NCI-H69 (cell line): Measurements from ENCODE around the gene CTIF.
A peak's percentile ranks its signal among the peaks of the same experiment; 100 is the strongest.
"Not testable (repeated sequence)": the region's sequence is repeated elsewhere in the genome, so short reads cannot be mapped to it uniquely, and the experiment has no call there.

ENCODE experiments used
- DNase-seq: peaks from one replicate; lab custom pipeline; 2025; lab: John Stamatoyannopoulos, UW

The CTIF gene

DNA sequence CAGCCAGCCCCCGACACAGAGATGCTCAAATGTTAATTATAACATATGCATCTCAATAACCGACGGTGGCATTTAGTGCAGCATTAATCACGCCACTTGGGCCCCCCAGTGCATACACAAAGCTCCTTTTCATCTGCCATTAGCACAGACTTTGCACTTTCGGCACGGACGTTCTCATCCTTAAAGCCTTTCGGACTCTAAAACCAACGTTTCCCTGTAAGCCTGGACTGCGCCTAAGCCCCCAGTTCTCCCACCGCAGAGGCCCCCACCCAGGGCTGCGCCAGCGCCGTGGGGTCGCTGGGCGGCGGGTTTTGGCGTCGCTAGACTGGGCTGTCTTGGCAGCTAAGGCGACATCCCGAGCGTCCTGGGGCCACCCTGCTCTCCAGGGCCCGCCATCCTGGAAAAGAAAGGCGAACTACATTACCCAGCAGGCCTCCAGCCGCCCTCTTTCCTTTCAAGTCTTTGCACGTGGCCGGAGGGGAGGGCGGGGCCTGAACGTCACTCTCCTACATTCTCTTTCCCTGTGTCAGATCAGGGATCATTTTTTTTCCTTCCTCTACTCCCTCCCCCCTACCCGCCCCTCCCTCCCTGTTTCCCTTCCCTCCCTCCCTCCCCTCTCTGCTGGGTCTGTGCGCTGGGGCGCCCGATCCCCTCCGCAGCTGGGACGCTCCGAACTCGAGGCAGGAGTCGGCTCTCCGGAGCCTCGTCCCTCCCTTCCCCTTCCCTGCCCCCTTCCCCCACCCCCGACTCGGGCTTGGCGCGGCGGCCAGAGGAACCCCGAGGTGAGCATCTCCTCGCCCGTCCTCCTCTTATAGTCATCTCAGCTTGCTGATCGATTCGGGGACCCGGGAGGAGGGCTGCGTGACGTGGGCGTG is at the start of gene CTIF:
Gene CTIF (plus strand): TSS at position 501 of the 875 bp plus-strand sequence. CDS start 80,535 bp downstream, outside the sequence.
- DNase-seq = peak; percentile 100

DNA sequence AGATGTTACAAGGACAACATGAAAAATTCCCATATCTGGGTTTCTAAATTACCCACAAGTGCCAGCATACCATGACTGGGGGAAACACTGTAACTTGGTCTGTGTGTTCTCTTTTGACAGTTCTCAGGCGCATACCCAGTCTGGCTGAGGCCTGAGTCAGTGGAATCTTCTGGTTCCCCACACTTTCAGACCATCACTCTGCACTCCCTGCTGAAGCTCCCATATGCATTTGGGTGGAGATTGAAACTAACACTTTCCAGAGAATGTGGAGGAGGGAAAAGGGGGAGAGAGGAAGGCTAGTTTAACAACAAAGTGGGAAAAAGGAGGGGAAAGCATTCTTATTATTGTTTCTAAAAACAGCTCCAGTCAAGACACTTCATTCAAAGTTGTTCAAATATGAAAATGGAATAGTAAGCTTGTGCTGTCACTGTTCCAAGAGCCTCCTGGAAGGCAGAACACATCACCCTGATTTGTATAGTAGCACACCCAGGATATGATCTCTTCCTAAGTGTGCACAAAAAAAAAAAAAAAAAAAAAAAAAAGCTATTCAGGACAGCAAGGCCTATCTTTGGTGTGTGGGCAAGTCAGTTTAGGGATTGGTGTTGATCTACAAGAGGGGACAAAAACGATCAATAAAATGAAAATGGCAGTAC is 48.1 kb upstream of the CTIF start:
- no peak for DNase-seq

GRCh38 chr18:48492880-48493279 is 46.0 kb upstream of the CTIF start:
- DNase-seq = no peak

DNA sequence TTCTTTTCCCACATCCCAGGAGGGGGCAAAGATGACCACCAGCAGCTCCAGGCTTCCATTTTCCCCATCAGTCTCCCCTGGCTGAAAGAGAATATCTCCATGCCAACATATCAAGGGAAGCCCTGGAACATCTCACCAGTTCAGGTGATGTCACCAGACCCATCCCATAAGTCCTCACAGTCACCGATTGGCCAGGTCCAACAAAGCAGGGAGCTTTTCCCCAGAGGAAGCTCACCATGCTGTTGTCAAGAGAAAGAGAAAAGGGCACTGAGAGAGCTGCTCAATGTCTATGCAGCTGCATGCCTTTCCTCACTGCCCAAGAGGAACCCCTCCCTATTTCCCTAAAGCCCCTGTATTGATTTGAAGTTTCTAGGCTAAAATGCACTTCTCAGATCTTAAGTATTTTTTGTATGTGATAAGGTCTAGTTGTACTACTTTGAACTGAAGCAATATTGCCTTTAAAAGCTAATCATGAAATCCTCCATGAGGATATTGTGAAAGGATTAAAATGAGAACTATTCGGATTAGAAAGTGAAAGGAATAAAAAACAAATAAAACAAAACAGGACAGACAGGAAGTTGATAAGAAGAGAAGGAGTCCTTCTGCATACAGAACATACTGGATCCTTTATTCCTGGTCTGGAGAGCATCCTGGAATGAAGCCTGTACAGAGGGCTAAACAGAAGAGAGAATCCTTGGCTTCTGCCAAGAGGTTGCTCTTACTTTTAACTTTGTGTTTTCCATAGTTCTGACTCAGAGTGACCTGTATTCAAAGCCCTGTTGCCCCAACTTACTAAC is 45.2 kb upstream of the CTIF start:
- peak; percentile 57 for DNase-seq

GRCh38 chr18:48497863-48498262 is 41.0 kb upstream of the CTIF start:
- DNase-seq = no peak

DNA sequence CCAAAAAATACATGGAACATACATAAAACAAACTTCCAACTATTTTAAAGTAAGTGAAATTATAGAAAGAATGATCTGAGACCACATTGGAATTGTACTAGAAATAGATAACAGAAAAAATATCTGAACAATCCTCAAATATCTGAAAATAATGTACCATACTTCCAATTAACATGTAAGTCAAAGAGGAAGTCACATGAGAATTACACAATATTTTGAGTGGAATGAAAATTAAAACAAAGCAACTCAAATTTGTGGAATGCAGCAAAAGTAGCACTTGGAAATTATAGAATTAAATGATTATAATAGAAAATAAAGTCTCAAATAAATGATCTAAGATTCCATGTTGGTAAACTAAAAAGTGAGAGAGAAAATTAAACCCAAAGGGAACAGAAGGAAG is 38.3 kb upstream of the CTIF start:
- no peak for DNase-seq

- no peak for DNase-seq
These were observed 35.9 kb upstream of the CTIF start for GRCh38 chr18:48502906-48503305.

- no peak for DNase-seq
These were observed 34.0 kb upstream of the CTIF start for GRCh38 chr18:48504819-48505218.

GRCh38 chr18:48506983-48507568 is 31.8 kb upstream of the CTIF start:
- DNase-seq = not testable (repeated sequence)

DNA sequence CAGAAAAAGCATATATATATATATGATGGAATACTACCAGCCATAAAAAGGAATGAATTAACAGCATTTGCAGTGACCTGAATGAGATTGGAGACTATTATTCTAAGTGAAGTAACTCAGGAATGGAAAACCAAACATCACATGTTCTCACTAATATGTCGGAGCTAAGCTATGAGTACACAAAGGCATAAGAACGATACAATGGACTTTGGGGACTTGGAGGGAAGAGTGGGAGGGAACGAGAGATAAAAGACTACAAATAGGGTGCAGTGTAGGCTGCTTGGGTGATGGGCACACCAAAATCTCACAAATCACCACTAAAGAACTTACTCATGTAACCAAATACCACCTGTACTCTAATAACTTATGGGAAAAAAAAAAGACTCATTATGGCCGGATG is 26.3 kb upstream of the CTIF start:
- DNase-seq = not testable (repeated sequence)

DNA sequence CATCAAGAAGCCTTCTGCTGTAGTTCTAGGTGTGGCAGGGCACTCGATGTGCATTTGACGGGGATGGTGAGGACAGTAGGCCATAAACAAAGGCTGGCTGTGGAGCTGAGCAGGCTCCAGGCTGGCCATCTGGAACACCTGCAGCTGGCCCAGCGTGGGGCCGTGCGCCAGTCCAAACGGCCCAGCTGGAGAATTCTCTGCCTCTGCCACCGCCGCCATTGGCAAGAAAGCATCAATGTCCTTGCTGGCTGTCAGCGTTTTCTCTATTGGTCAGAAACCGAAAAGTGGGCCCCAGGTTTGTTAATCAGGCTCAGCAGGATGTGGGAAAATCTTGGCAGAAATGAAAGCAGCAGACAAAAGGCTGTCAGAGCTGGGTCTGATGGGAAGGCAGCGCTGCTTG is 24.0 kb upstream of the CTIF start:
- DNase-seq = peak; percentile 98

DNA sequence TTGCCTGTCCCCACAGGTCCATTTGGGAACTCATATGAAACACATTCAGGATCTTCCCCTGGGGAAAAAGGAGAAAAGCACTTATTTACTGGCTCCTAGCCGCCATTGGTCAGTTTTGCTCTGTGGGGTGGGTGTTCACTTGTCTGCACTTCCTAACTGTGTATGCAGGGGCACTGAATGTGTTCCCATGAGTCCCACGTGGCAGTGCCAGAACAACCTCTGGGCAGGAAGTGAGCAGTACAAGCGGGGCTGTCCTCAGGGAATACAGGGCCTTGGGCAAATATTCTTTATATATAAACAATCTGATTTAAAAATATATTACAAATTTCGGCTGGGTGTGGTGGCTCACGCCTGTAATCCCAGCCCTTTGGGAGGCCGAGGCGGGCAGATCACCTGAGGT is 21.8 kb upstream of the CTIF start:
- peak; percentile 55 for DNase-seq

DNA sequence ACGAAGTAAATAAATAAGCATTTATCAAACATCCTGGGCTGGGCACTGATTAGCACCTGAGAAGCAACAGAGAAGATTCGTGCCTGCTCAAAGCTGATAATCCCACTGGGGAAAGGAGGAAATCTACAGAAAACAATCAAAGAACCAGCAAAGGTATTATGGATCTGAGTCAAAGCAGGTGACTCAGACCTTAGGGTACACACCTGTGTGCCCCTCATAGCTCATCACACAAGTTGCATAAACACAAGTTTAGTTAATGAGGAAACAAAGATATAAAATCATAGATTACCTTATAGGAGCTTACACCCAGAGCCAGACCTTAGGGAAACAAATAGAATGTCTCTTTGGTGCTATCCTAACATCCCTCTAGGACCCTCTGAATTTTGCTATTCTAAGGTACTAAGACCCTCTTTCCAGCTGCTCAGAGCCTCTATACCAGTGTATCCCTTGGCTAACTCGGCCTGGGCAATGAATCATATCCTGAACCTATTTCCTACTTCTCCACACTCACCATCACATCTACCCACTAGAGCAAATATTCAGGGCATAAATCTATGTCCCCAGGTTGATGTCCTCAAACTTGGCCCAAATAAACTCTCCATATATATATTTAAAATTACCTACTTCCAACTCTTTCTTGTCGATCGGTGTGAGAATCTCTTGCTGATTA is 19.3 kb upstream of the CTIF start:
- DNase-seq = no peak

GRCh38 chr18:48521723-48522122 is 17.1 kb upstream of the CTIF start:
- DNase-seq = peak; percentile 29

DNA sequence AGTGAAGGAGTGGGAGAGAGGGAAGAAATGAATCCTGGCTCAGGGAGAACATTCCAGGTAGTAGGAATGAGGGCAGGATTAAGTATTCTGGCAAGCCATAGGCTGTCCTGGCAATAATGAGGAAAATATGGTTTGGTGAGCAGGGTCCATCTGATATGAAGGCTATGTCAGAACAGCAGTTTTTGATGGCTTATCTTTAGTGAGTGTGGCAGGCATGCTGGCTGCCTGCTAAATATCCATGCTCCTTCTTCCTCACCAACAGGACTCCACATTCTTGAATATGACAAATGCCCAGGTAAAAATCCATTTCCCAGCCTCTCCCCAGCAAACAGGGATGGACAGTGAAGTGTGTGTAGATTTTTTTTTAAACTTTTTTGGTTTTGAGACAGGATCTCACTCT is 13.2 kb upstream of the CTIF start:
- no peak for DNase-seq

GRCh38 chr18:48527461-48527860 is 11.4 kb upstream of the CTIF start:
- DNase-seq = no peak

- no peak for DNase-seq
These were observed 10.0 kb upstream of the CTIF start for GRCh38 chr18:48528861-48529260.

DNA sequence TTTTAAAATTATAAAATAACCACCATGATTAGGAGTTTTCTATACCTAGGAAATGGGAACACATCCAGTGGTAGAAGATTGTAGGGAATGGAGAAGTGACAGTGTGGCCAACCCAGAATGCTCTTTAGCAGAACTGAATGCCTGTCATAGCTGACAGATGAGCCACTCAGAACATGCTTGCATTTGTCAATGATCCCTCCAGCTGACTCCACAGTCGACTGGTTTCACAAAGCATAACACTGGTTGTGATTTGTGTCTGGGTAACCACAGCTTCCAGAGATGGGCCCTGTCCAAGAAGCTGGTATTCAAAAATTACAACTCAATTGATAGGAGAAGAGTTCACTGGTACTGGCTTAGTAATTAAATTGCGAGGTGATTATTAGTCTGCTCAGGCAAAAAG is 9.0 kb upstream of the CTIF start:
- peak; percentile 45 for DNase-seq

- DNase-seq = no peak
These were observed 8.3 kb upstream of the CTIF start for GRCh38 chr18:48530399-48531081.

DNA sequence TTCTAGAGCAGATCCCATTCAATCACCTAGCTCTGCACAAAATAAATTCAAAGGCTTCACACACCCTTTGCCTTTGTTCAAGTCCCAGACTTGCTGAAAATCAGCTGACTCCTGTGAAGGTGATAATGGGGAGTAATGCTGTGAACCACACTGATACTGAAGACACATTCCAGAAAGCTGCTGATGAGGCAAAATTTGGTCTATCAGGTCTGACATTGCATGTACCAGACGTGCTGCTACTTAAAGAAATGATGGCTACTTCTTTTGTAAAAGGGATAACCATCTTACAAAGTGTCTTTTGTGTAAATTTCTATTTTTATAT is 7.8 kb upstream of the CTIF start:
- DNase-seq = no peak

GRCh38 chr18:48531908-48532307 is 6.9 kb upstream of the CTIF start:
- DNase-seq = no peak
